Lower leg skin (tissue), 4 donors: ENCODE measurements around the gene ADIPOR1. TPM values are rescaled to one million over a fixed set of nuclear protein-coding genes. Genes with fewer than 3 reads are reported as not detected.
"Not testable (repeated sequence)": the region's sequence is repeated elsewhere in the genome, so short reads cannot be mapped to it uniquely, and the experiment has no call there.

Experiments used
- DNase-seq, 2 donors: peaks; one replicate each; pipeline ENCODE4 v3.0.0-alpha.2; 2019; ENCODE audit warnings: low spot score in 2 of 2
- H3K4me3 ChIP-seq: fragments of 200-600 bp; sonication (generic); 2 replicates; pipeline ENCODE4 v1.5.1; 2017; ENCODE audit warnings: mild to moderate bottlenecking, low read depth; ENCODE audit not compliant: poor library complexity, severe bottlenecking
- CTCF ChIP-seq, 3 donors: fragments of 450-650 bp; IDR thresholded peaks; one replicate each; pipeline ENCODE4 v1.5.1; 2016; ENCODE audit warnings: antibody characterized with exemption in 3 of 3, mild to moderate bottlenecking in 3 of 3, moderate library complexity in 2 of 3
- POLR2A ChIP-seq, 2 donors: fragments of 450-650 bp; IDR thresholded peaks; one replicate each; pipeline ENCODE4 v1.6.1; 2016 to 2017; ENCODE audit warnings: antibody characterized with exemption in 2 of 2, mild to moderate bottlenecking in 1 of 2, moderate library complexity in 1 of 2
- WGBS, 2 donors: methylation state at CpG; one replicate each; pipeline ENCODE4 v1.1.5; 2018; 5-methylcytosine and 5-hydroxymethylcytosine counted together
- intact Hi-C: fragments of 100-400 bp; cut with DNase I; formaldehyde crosslinking; loops from one replicate; pipeline ENCODE4 v1.15.0; 2023; ENCODE audit warnings: low total_unique reads
- total RNA-seq, 4 donors: library from RNA; depleted of rRNA; stranded (reverse); fragments of >200 nt; gene quantifications; one replicate each; pipeline ENCODE4 v1.1.0, GENCODE V29; 2016

ADIPOR1 gene
- total RNA-seq, 4 donors from 2014 or later = 173 to 189 (median 176) TPM

DNA sequence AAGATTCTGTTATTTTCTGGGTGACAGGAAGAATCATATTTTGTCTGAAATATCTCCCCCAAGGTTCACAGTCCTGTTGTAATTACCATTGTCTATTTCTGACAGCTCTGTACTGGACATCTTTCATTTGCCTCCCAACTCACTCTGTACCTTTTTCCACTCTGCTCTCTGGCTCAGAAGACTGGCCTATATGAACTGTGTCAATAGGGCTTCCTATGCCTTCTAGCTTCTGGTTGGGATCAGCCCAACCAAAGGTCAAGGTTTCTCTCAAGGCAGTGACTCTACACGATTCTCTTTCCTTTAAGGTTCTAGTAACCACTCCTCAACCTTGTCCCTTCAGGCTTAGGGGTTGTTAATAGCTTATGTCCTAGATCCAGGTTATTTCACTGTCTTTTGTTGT lies 48.6 kb downstream of the ADIPOR1 start:
- DNase-seq = no peak
- intact Hi-C loops = no loop called here
- no peak overlapping the region for H3K4me3 ChIP-seq
- TF ChIP-seq POLR2A (IDR thresholded peaks at IDR 0.05) (no peak), CTCF (IDR thresholded peaks at IDR 0.05) (no peak)
- WGBS, 2 donors = 83 to 89% methylated on average over 1 of the region's 1 CpG

DNA sequence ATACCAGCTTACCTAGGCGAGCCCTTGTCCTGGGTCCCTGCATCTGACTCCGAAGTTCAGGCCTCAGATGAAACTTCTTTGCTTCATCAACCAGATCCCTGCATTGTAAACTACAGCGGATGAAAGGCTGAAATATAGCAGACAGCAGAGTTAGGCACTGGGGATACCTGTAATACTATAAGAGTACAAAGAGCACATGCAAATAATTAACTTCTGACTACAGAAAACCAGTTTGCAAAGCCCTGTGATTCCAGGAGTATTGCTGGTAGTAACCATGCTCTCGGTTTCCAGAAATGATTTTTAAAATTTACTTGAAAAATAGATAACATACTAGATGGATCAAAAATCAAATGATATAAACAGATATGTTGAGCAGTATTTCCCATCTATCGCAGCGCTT lies 49.1 kb downstream of the ADIPOR1 start:
- intact Hi-C loops = no loop called here
- no peak overlapping the region for H3K4me3 ChIP-seq
- 94 to 96% methylated on average over 6 of the region's 6 CpGs for WGBS, 2 donors
- DNase-seq = no peak
- TF ChIP-seq POLR2A (IDR thresholded peaks at IDR 0.05) = no peak
- TF ChIP-seq CTCF (IDR thresholded peaks at IDR 0.05) = no peak

- DNase-seq = no peak
- no peak overlapping the region for H3K4me3 ChIP-seq
- 68 to 81% methylated on average over 4 of the region's 4 CpGs for WGBS, 2 donors
- TF ChIP-seq CTCF (IDR thresholded peaks at IDR 0.05) = no peak
- TF ChIP-seq POLR2A (IDR thresholded peaks at IDR 0.05) = no peak
- intact Hi-C loops = no loop called here
Observed at GRCh38 chr1:202905331-202905730, 52.8 kb downstream of the ADIPOR1 start.

DNA sequence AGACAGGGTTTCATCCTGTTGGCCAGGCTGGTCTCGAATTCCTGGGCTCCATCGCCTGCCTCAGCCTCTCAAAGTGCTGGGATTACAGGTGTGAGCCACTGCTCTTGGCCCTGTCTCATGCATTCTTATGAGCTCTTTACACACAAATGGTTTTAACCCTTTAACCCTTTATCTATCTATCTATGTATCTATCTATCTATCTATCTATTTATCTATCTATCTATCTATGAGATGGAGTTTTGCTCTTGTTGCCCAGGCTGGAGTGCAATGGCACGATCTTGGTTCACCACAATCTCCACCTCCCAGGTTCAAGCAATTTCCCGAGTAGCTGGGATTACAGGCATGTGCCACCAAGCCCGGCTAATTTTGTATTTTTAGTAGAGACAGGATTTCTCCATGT lies 54.3 kb downstream of the ADIPOR1 start:
- 86 to 94% methylated on average over 5 of the region's 5 CpGs for WGBS, 2 donors
- H3K4me3 ChIP-seq, intact Hi-C loops, DNase-seq: not testable (repeated sequence)

DNA sequence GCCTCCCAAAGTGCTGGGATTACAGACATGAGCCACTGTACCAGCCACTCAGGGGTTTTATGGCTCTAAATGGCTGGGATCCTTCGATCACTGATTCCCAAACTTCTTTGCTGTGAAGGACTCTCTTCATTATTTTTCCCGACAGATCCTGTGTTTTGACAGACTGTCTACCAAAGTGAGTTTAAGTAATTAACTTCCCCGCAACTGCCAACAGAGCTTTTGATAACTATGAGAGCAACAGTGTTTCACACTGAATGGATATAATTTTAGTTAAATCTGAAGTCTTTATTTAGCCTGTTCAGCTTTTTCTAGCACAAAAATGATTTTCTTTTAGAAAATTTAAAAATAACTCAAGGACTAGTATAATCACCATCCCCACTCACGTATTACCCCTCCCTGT lies 56.6 kb downstream of the ADIPOR1 start:
- intact Hi-C loops = no loop called here
- 92% methylated on average over 4 of the region's 4 CpGs for WGBS, 2 donors

GRCh38 chr1:202892501-202892900 lies 65.6 kb downstream of the ADIPOR1 start:
- H3K4me3 ChIP-seq = no peak overlapping the region
- intact Hi-C loops = no loop called here
- TF ChIP-seq POLR2A (IDR thresholded peaks at IDR 0.05) (no peak), CTCF (IDR thresholded peaks at IDR 0.05) (no peak)
- 83 to 87% methylated on average over 7 of the region's 7 CpGs for WGBS, 2 donors
- no peak for DNase-seq

More for the DNA sequence above, 56.6 kb downstream of the ADIPOR1 start:
- DNase-seq = no peak
- H3K4me3 ChIP-seq = no peak overlapping the region
- no peak for TF ChIP-seq CTCF (IDR thresholded peaks at IDR 0.05)
- TF ChIP-seq POLR2A (IDR thresholded peaks at IDR 0.05) = no peak

Other genes starting within 250 kb of the ADIPOR1 start
- not detected for gene SYT2, start 247.9 kb downstream of the ADIPOR1 start, total RNA-seq
- gene KDM5B, start 149.9 kb downstream of the ADIPOR1 start, total RNA-seq = 100 to 1,000 TPM in 2 of 4 donors, 10 to 100 TPM in 2; 74.2 to 113 (median 89.2) TPM
- 1 to 10 TPM; 3.4 to 5.1 (median 4.3) TPM for gene PCAT6, start 147.4 kb downstream of the ADIPOR1 start, total RNA-seq
- gene RABIF, start 69.2 kb downstream of the ADIPOR1 start, total RNA-seq = 1 to 10 TPM; 4.0 to 7.9 (median 5.9) TPM
- 10 to 100 TPM; 11.7 to 15.7 (median 15.0) TPM for gene KLHL12, start 31.1 kb downstream of the ADIPOR1 start, total RNA-seq
- 100 to 1,000 TPM; 170 to 203 (median 188) TPM for gene CYB5R1, start 8.9 kb upstream of the ADIPOR1 start, total RNA-seq
- gene TMEM183A, start 49.1 kb upstream of the ADIPOR1 start, total RNA-seq = 10 to 100 TPM; 48.8 to 69.3 (median 61.1) TPM
- 1 to 10 TPM; 1.7 to 4.0 (median 2.8) TPM for gene PPFIA4, start 68.2 kb upstream of the ADIPOR1 start, total RNA-seq
- not detected for gene MYOG, start 127.7 kb upstream of the ADIPOR1 start, total RNA-seq
- gene ADORA1, start 169.4 kb upstream of the ADIPOR1 start, total RNA-seq = 1 to 10 TPM; 1.8 to 7.7 (median 5.3) TPM
- not detected for gene MYBPH, start 217.5 kb upstream of the ADIPOR1 start, total RNA-seq
- gene CHI3L1, start 228.4 kb upstream of the ADIPOR1 start, total RNA-seq = 100 to 1,000 TPM in 2 of 4 donors, 10 to 100 TPM in 2; 80.5 to 188 (median 107) TPM